GM18507 (cell line): Measurements from ENCODE around the gene LRMDA.

Experiments used
- DNase-seq: peaks from one replicate; pipeline ENCODE4 v3.0.0; 2011; ENCODE audit warnings: low read depth; ENCODE audit not compliant: insufficient read length; ENCODE audit errors: extremely low spot score
- FAIRE-seq: peaks from 2 replicates; lab custom pipeline; 2011; peaks lifted over from hg19 to GRCh38; lab: Jason Lieb, UNC

LRMDA gene

DNA sequence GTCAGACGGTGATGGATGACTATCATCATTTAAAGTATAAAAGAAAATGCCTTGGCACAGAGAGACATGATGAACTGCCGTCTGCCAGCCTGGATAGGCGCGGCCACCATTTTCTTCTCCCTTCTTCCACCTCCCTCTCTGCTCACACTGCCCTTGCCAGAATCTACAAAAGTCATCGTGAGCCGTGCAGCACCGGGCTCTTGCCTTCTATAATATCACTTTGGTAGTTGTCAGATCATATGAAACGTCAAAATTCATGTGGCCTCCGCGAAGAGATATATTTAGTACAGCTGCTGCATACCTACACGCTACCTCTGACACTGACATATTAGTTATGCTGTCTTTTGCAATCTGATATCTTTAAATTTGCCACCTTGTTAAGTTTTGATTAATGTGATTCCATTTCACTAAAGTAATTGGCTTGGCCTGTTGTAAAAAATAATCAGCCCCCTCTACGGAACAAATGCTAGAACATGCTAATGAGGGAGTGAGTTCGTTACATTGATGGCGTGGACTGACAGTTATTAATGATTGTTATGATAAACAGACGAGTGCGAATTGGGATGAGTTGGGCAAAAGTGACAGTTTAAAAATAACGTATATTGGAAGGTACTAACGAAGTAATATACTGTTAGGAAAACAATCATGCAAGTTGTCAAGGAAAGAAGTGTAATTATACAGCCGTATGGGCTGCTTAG is 214.9 kb downstream of the LRMDA start:
- FAIRE-seq (no peak), DNase-seq (no peak)

DNA sequence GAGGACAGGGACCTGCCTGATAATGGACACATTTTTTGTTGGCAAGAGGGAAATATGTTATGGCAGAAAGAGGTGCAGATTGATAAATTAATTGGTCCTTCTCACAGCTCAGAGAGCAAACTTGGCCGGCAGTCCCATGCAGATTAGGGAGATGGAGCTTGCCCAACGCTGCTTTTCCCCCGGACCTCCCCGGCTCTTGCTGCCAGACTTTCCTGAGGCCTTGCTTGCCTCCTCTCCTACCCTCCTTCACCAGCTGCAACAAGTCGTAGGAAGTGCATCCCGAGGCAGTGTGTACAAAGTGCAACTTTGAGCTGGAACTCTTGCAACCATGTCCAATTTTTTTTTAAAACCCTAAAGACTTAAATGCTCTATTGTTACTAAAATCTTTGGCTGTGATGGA is 215.5 kb downstream of the LRMDA start:
- DNase-seq (no peak), FAIRE-seq (no peak)

DNA sequence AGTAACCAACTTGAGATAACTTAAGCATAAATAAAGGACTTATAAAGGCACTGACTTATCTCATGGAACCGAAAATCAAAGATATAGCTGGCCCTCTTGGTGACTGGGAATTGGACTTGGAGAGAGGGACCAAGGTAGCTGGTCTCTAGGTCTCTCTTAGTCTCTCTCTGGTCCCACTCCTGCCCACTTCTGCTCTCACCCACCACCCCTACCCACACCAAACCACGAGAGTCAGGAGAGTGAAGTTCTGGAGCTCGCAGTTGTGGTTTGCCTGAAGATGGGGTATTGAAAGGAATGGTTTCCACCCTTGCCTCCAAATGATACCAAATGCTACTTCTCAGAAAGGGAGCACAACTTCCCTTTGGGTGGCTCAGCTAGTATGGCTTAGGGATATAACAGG is 216.3 kb downstream of the LRMDA start:
- DNase-seq (no peak), FAIRE-seq (no peak)

DNA sequence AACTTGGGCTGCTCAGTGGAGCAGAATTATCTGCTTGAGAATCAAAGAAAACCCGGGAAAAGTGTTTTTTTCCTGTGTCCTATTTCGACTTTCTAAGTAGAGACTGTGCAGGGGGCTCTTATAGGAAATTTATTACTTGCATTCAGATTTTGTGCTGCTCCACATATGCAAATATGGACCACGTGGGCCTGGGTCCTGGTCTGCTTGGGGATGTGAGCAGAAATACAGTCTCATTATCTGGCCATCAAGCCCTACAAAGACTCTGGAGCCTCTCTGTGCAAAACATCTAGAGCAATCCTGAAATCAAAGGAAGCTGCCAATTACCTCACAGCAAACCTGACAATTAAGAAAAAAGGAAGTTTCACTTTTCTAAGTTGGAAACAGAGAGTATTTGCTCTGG is 216.9 kb downstream of the LRMDA start:
- no peak for FAIRE-seq
- no peak for DNase-seq

DNA sequence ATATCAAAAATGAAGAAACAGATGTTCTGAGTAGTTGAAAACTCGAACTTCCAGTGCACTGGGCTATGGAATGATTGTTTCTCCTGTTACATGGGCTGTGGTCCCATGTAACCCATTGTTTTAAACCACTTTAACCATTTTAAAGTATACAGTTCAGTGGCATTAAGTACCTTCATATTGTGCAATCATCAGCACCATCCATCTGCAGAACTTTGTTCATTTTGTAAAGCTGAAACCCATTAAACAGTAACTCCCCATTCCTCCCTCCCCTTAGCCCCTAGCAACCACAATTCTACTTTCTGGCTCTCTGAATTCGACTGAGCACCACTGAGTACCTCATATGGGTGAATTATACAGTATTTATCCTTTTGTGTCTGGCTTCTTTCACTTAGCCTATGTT is 217.4 kb downstream of the LRMDA start:
- DNase-seq (no peak), FAIRE-seq (no peak)

DNA sequence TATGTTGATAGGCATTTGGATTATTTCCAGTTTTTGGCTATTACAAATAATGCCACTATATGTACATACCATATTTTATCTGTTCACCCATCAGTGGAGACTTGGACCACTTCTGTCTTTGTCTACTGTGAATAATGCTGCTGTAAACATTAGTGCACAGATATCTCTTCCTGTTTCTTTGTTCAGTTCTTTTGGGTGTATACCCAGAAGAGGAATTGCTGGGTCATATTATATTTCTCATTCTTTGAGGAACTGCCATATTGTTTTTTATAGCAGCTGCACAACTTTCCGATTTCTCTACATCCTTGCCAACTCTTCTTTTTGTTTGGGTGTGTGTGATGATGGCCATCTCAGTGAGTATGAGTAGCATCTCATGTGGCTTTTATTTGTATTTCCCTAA is 218.0 kb downstream of the LRMDA start:
- DNase-seq (no peak), FAIRE-seq (no peak)

DNA sequence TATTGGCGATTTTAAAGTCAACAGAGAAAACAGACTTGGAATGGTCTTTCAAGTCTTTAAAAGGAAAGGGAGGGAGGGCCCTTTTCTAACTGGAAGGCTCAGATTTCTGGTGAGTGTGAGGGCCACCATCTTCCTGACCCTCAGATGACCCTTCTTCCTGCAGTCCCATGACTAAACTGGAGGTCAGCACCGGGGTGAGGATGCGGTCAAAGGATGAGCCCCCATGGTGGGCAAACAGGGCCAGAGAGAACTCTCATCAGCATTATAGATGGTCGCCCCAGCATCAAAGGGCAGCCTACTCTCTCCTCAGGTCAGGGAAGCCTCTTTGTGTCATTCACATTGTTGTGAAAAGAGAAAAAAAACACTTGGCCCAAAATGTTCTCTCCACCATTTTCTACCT is 219.2 kb downstream of the LRMDA start:
- no peak for FAIRE-seq
- DNase-seq, result no peak

DNA sequence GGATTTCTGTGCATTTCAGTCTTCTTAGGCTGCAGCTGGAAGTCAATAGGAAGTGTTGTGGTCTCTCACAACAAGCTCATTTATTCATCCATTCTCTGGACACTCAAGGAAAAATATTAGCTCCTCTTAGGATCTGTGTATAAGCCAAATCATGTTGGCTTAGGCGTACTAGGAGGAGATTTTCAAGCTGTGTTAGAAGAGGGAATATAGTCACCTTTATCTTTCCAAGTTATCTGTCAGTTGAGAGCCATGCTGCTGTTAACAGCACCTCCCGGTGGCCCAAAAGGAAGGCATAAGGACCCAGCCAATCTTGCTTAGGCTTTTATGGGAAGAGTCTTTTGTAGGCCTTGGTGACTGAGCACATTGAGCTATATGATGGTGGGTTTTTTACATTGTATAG is 220.0 kb downstream of the LRMDA start:
- no peak for DNase-seq
- no peak for FAIRE-seq

DNA sequence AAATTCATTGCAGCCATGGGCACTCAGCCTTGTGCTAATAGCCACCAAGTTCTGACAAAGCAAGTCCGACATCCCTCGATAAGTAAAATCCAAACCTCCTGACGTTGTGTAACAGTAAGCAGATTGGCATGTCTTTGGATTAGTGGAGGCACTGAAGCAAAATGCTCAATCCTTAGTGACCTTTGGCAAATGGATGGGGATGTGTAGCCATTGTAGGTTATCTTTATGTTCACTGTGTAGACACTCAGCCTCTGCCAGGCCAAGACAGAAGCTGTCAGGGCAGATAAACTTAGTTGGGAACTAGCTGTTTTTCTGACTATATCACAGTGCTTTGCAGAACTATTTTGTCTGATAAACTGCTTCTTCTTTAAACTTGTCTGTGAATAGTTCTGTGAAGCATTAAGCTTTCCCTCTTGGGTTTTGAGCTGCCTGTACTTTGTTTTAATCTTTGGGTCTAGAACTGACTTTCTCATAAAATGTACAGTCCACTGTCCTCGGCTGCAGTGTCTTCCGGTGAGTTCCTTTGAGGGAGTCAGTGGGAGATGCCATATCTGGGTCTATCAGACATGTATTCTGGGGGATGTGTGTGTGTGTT is 220.8 kb downstream of the LRMDA start:
- DNase-seq (no peak), FAIRE-seq (no peak)

DNA sequence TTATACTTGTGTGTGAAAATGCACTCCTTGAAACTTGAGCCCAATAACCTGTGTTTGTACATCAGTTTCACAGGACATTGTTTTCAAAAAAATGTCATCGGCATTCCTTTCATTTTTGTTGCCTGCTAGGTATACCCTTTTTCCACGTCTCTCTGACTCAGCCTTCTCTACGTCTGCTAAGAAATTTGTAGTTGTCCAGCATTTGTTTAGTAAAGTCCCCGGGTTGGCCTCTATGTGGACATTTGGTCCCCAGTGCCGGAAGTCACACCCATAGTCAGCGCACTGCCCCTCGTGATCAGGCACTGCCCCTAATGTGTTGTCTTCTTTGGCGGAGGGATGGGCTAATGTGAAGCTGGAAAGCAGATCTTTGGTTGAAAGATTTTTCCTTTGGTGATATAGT is 222.3 kb downstream of the LRMDA start:
- DNase-seq (no peak), FAIRE-seq (no peak)

DNA sequence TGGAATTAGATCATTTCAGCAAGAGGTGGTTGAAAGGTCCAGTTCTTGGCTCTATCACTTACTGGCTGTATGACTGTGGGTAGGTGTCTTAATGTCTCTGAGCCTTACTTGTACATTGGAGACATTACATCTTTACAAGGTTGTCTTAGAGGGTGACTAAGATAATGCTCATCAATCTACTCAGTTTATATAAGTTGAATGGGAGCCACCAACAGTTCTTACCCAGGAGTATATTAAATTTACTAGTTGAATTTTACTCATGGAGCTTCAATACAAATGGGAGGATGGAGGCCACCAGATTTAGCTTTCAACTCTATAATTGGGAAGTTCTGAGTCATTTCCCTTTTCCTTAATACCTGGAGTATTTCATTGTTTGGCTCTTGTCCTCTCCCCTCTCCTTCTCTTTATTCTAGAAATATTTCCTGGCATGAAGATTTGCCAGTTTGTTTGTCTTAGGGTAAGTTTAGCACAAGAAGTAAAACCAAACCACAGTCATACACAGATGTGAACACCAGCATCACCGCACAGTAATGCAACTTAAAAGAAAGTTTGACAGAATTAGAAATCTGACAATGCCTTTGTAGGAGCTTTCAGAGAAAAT is 222.8 kb downstream of the LRMDA start:
- FAIRE-seq, result no peak
- no peak for DNase-seq

DNA sequence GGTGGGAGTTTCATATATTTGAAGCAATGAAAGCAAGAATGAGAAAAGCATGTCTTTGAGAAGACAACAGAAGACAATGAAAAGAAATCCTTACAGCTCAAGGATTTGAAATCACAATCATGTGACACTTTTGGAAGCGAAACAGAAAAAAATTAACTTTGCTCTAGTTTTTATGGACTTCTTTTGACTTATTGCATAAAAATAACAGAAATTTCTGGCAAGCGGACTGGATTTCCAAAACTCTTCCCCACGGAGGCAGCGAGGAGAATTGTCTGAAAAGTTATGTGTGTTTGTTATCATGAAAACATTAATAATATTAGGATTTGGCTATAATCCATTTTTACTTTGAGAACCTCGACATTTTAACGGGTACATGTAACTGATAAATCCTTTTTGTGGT is 223.3 kb downstream of the LRMDA start:
- DNase-seq (no peak), FAIRE-seq (no peak)

DNA sequence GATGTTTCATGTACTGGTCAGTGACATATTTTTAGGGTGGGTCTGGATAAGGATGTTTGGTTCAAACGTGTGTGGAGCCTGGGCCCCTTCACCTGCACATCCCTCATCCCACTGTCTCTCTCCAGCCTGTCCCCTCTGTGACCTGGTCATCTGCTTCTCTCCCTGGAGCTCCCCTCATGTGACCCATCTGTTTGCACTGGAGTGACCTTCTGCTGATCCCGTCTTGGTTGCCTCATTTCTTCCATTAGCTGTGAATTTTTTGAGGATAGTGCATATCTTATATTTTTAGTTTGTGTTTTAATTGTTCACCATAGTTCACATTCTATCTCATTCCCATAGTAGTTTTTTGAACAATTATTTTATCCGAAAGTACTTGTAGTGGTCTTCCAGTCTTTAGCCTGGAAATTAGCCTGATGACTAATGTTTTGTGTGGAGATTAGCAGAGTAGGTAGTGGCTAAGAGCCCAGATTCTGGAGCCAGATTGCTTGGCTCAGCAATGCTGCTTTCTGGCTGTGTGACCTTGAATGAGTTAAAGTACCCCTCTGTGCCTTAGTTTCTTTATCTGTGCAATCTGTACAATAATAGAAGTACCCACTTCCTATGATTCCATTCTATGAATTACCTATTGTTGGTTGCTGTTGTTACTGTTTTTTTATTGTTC is 224.5 kb downstream of the LRMDA start:
- FAIRE-seq, result no peak
- no peak for DNase-seq

DNA sequence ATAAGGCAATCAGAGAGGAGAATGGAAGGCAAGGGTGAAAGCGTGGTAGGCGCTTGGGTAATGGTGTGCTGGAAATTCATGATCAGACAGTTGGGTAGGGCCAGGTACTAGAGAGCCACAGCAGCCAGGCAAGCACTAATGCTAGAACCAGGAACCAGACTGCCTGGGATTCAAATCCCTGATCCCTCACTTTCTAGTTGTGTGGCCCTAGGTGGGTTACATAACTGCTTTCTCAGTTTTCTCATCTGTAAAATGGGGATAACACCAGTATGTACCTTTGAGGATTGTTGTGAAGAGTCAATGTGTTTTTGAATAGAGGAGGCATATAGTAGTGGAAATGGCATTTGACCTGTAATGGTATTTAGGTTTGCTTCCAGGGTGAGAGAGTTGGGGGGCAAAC is 225.9 kb downstream of the LRMDA start:
- no peak for DNase-seq
- FAIRE-seq, result no peak

DNA sequence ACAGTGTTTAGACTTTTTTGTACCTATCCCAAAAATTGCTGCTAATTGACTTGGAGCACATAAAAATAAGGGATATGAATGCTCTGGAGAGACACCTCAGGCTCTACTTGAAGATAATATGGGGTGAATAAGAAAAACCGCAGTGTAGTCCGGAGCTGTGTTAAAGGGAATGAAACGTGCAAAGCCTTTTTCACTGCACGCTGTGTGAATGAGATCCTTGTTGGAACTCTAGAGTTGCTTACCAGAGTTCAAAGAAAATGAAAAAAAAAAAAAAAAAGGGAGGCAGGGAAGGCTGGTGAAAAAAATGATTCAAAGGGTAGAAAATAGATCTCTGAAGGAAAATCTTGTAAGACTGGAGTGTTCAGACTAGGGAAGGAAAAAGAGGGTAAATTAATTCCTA is 226.6 kb downstream of the LRMDA start:
- DNase-seq (no peak), FAIRE-seq (no peak)

DNA sequence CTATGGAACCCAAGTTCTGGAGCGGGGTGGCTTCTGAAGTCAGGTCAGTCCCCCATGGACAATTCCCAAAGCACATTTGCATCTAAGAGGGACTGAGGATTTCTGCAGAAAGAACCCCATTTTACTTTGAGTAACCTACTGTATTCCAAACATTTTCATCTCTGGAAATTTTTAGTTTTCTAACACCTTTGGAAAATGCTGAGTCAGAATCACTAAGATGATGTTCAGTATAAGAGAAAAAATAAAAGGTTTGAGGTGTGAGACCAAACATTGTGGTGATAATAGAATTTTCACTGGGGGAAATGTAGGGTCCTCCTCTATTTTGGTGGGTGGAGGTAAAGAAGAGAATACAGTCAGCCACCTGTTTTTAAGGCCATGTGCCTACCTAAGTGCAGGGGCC is 227.1 kb downstream of the LRMDA start:
- DNase-seq (no peak), FAIRE-seq (no peak)

DNA sequence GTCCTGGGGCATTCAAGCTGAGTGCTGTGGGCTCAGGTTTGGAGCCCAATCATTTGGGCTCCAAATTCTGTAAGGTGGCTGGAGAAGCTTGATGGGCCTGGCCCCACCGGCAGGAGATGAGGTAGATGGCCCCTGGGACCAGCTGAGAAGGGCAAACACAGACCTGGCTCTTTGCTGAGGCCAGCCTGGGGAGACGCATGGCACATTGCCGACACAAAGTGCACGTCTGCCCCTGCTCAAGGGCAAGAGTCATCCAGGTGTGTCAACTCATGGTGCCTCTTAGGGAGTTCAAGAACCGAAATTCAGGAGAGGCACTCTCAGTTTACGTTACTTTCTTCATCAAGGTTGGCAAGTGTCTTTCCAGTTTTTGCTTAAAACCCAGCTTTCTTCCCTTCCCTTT is 227.5 kb downstream of the LRMDA start:
- no peak for FAIRE-seq
- DNase-seq, result no peak

DNA sequence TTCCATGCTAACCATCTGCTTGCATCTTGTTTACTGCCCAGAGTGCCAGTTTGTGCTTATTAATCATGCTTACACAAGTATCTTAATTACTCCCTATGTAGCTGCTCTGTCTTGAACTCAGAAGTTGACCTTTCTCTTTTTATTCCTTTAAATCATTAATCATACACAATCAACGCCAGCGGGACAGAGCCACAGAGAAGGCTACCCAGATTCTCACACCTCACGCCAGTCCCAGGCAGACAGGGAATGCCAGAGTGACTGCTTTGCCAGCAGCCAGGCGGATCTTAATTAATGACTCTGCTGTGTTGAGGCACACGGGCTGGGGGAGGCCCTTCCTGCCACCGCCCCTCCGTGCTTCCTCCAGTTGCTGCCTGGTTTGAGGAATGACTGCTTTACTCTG is 229.4 kb downstream of the LRMDA start:
- FAIRE-seq, result no peak
- no peak for DNase-seq

DNA sequence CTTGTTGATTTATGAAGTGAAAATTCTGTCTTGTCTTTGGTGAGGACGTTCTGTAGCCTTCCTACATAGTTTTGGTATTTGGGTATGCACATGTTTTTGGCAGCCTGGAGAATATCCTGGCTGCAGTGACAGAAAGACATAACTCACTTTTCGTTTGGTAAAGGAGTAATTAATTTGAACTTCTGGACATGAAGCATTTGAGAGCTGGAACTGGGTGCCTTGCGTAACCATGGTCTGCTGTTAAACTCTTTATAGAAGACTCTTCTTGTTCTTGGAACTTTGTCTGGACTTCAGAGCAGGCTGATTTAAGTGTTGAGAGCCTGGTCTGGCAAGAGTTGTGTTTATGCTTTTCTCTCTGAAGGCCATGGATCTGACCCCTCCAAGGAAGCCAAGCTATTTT is 231.3 kb downstream of the LRMDA start:
- FAIRE-seq (no peak), DNase-seq (no peak)

DNA sequence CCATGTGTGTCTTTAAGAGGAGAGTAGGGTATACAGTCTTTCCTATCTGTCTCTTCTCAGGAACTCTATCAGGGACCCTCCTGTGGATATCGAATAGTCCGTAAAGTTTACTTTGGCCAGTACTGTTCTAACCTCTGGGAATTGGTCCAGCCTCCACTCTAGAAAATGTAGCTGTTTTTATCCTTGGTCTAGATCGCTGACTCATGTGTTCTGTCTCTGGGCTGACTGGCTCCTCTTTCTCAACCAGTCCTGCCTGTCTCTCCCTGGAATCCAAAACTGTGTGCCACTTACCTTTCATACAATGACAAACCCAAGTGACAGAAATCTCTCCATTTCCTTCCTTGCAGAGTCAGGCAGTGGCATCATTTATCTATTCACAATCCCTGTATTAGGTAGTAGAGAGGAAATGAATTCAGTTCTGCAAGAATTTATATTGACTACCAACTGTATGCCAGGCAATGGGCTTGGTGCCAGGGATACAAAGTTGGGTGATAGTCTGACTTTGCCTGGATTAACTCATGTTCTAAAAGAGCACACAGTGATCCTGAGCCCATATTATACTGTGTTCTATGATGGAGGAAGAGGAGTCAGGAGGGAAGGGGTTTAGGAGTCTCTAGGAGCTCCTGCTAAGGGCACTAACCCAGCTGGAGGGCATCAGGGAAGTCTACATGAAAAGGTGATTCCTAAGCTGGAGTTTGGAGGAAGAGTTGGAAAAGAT is 232.7 kb downstream of the LRMDA start:
- FAIRE-seq (no peak), DNase-seq (no peak)
